Coronary artery (tissue), 2 donors: ENCODE results near the gene PEDS1.
"Not testable (repeated sequence)": the region's sequence is repeated elsewhere in the genome, so short reads cannot be mapped to it uniquely, and the experiment has no call there.

Source experiments
- DNase-seq: peaks from one replicate; pipeline ENCODE4 v3.0.0-alpha.2; 2017; ENCODE audit warnings: low spot score
- H3K27ac ChIP-seq, 2 donors: fragments of 200-600 bp; sonication (generic); one replicate each; pipeline ENCODE4 v1.5.1; 2016 to 2019
- H3K4me3 ChIP-seq: fragments of 200-600 bp; sonication (generic); 2 replicates; pipeline ENCODE4 v1.5.1; 2016; ENCODE audit warnings: mild to moderate bottlenecking, moderate library complexity
- CTCF ChIP-seq: fragments of 200-600 bp; sonication (generic); IDR thresholded peaks from one replicate; pipeline ENCODE4 v1.5.1; 2019; ENCODE audit warnings: antibody characterized with exemption

Gene PEDS1

GRCh38 chr20:50185426-50185825 is 31.9 kb upstream of the PEDS1 start:
- no peak overlapping the region for H3K27ac ChIP-seq
- peak; percentile 45 for DNase-seq
- TF ChIP-seq CTCF, result no peak
- H3K4me3 ChIP-seq, result no peak overlapping the region

DNA sequence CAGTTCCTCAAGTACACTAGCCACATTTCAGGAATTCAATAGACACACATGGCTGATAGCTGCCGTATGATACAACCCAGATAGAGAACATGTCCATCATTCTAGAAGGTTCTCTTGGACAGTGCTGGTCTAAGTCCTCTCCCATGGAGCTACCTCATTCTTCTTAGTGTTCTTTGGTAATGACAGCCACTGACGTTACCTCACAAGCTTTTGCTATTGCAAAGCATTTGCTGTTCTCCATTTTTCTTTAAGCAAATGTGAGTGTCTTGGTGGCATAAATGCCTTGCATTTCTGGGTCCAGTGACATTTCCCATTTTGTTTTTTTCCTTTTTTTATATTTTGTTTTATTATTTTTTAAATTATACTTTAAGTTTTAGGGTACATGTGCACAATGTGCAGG is 28.8 kb upstream of the PEDS1 start:
- DNase-seq, result no peak
- no peak overlapping the region for H3K27ac ChIP-seq
- TF ChIP-seq CTCF, result no peak
- no peak overlapping the region for H3K4me3 ChIP-seq

- Histone ChIP-seq H3K27ac (no peak overlapping the region), H3K4me3 (no peak overlapping the region)
- DNase-seq, result no peak
- TF ChIP-seq CTCF, result no peak
Observed at GRCh38 chr20:50181344-50181743, 27.8 kb upstream of the PEDS1 start.

GRCh38 chr20:50178672-50179071 is 25.1 kb upstream of the PEDS1 start:
- DNase-seq, H3K27ac ChIP-seq: not testable (repeated sequence)

GRCh38 chr20:50175938-50176933 is 22.7 kb upstream of the PEDS1 start:
- H3K4me3 ChIP-seq, result no peak overlapping the region
- no peak for DNase-seq
- no peak for TF ChIP-seq CTCF
- H3K27ac ChIP-seq, result no peak overlapping the region

More at GRCh38 chr20:50178672-50179071, 25.1 kb upstream of the PEDS1 start:
- not testable (repeated sequence) for H3K4me3 ChIP-seq

- no peak for DNase-seq
- H3K27ac ChIP-seq, result no peak overlapping the region
- no peak overlapping the region for H3K4me3 ChIP-seq
- TF ChIP-seq CTCF, result no peak
Observed at GRCh38 chr20:50174456-50174855, 20.9 kb upstream of the PEDS1 start.

DNA sequence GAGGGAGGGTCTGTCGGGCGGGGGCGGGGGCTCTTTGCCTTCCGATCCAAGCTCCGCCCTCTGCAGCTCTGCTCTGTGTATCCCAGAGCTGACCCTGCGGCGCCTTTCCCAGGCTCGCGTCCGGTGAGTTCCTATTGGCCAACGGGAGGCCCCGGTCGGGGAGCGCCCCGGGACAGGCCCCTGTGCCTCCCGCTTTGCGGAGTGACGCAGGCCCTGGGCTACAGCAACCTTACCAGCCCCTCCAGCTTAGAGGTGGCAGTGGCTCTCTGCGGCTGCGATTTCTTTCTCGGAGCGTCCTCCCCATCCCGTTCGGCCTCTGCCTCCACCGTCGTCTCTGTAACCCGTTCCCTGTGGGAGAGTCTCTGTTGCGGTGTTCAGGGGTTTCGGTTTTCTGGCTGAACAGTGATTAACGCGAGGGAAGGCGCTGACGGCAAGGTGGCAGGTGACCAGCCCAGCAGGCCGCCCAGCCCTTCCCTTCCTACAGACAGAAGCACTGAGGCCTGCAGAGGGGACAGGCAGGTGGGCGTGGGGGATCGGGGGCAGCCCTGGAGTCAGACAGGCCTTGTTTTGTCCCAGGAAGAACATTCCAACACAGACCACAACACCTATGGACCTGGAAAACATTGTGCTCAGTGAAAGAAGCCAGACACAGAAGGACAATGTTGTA is 19.0 kb upstream of the PEDS1 start:
- H3K4me3 ChIP-seq, result peak overlapping the region; percentile 72
- H3K27ac ChIP-seq, result peak overlapping the region; percentile 61 to 83
- DNase-seq, result no peak
- no peak for TF ChIP-seq CTCF
